ENCODE results near the gene C1QTNF3. TPM values are rescaled to one million over a fixed set of nuclear protein-coding genes. Genes with fewer than 3 reads are reported as not detected.

C1QTNF3 gene
- total RNA-seq, 1 donor: 1.9 TPM

- DNase-seq (ENCODE audit: low read depth): peak; percentile 80
- peak; percentile 94 for TF ChIP-seq CTCF (IDR thresholded peaks at IDR 0.05; ENCODE audit: insufficient read depth, low read length)
- H3K4me3 ChIP-seq (ENCODE audit: low read depth, low read length): no peak overlapping the region
These were observed 73.2 kb downstream of the C1QTNF3 start for GRCh38 chr5:33969572-33970452.

GRCh38 chr5:33968211-33969005, 74.6 kb downstream of the C1QTNF3 start:
- DNase-seq (ENCODE audit: low read depth): peak; percentile 37
- no peak for TF ChIP-seq CTCF (IDR thresholded peaks at IDR 0.05; ENCODE audit: insufficient read depth, low read length)
- no peak overlapping the region for H3K4me3 ChIP-seq (ENCODE audit: low read depth, low read length)

Small RNA genes lying within 50 kb of the gene (small RNA-seq; reads per million reads assigned to genes)
- not detected for gene AC139783.1

Other genes starting within 250 kb of the C1QTNF3 start
- gene ADAMTS12, start 151.2 kb downstream of the C1QTNF3 start, total RNA-seq (ENCODE audit: low replicate concordance): 13.0 and 21.8 TPM in 2 replicates
- not detected in 2 replicates for gene RXFP3, start 106.8 kb downstream of the C1QTNF3 start, total RNA-seq (ENCODE audit: low replicate concordance)
- gene SLC45A2, start 58.5 kb downstream of the C1QTNF3 start, total RNA-seq (ENCODE audit: low replicate concordance): 0.09 TPM in 1 of 2 replicates, not detected in the other
- gene AMACR, start 35.2 kb downstream of the C1QTNF3 start, total RNA-seq (ENCODE audit: low replicate concordance): 10.7 and 19.1 TPM in 2 replicates